Nephron (organoid): ENCODE measurements around the gene KIF26A.

Experiments used
- H3K27ac Mint-ChIP-seq, 3 experiments: 2 replicates each; pipeline ENCODE4 v1.8.0; 2020; ENCODE audit warnings: mixed read lengths in 3 of 3, mild to moderate bottlenecking in 2 of 3, moderate library complexity in 1 of 3
- H3K27me3 Mint-ChIP-seq: 2 replicates; pipeline ENCODE4 v1.8.0; 2021; ENCODE audit warnings: low read depth, mild to moderate bottlenecking, moderate library complexity, mixed read lengths
- H3K36me3 Mint-ChIP-seq: 2 replicates; pipeline ENCODE4 v1.8.0; 2020; ENCODE audit warnings: low read depth, mixed read lengths
- H3K4me1 Mint-ChIP-seq: 2 replicates; pipeline ENCODE4 v1.8.0; 2020; ENCODE audit warnings: mixed read lengths
- H3K4me3 Mint-ChIP-seq, 3 experiments: 2 replicates each; pipeline ENCODE4 v1.8.0; 2020; ENCODE audit warnings: mild to moderate bottlenecking in 3 of 3, mixed read lengths in 3 of 3, moderate library complexity in 2 of 3
- H3K9me3 Mint-ChIP-seq: 2 replicates; pipeline ENCODE4 v1.8.0; 2020; ENCODE audit warnings: mixed read lengths
- TF ChIP-seq, protein P1 (sequence below), 3 experiments: fragments of 200-600 bp; sonication (generic); IDR thresholded peaks; one replicate each; pipeline ENCODE4 v1.5.0; 2021; ENCODE audit warnings: antibody characterized with exemption in 3 of 3; ENCODE audit not compliant: unreplicated experiment in 3 of 3

Gene KIF26A

DNA sequence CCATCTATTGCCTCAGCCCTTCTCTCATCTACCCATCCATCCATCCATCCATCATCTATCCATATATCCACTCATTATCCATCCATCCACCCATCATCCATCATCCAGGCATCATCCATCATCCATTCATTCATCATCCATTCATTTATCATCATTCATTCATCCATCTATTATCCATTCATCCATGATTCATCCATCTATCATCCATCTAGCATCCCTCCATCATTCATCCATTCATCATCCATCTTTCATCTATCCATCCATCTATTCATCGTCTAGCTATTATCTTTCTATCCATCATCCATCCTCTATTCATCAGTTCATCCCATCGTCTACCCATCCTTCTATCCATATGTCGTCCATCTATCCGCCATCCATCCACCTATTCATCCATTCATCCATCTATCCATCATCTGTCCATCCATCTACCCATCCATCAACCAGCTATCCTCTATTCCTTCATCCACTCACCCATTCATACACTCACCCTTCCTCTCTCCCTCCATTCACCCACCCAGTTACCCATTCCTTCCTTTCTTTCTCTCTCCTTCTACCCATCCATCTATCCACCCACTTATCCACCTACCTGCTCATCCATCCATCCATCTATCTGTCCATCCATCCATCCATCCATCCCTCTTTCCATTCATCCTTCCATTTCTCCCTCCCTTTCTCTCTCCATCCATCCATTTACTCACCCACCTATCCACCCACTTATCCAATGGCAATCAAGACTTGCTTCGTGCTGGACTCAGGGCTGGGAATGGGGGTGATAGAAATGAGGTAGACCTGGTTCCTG is 59.3 kb downstream of the KIF26A start:
- Mint-ChIP-seq H3K4me1 (peaks cover 21% of the 10 kb centered on the region), H3K9me3 (no peaks in the 10 kb centered on the region), H3K27ac (no peak overlapping the region), H3K36me3 (no peaks in the 10 kb centered on the region), H3K27me3 (peaks cover 23% of the 10 kb centered on the region), H3K4me3 (no peak overlapping the region)
- TF ChIP-seq, protein P1, sequence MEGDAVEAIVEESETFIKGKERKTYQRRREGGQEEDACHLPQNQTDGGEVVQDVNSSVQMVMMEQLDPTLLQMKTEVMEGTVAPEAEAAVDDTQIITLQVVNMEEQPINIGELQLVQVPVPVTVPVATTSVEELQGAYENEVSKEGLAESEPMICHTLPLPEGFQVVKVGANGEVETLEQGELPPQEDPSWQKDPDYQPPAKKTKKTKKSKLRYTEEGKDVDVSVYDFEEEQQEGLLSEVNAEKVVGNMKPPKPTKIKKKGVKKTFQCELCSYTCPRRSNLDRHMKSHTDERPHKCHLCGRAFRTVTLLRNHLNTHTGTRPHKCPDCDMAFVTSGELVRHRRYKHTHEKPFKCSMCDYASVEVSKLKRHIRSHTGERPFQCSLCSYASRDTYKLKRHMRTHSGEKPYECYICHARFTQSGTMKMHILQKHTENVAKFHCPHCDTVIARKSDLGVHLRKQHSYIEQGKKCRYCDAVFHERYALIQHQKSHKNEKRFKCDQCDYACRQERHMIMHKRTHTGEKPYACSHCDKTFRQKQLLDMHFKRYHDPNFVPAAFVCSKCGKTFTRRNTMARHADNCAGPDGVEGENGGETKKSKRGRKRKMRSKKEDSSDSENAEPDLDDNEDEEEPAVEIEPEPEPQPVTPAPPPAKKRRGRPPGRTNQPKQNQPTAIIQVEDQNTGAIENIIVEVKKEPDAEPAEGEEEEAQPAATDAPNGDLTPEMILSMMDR (IDR thresholded peaks at IDR 0.05; ENCODE audit: unreplicated experiment in 3 of 3): no peak

DNA sequence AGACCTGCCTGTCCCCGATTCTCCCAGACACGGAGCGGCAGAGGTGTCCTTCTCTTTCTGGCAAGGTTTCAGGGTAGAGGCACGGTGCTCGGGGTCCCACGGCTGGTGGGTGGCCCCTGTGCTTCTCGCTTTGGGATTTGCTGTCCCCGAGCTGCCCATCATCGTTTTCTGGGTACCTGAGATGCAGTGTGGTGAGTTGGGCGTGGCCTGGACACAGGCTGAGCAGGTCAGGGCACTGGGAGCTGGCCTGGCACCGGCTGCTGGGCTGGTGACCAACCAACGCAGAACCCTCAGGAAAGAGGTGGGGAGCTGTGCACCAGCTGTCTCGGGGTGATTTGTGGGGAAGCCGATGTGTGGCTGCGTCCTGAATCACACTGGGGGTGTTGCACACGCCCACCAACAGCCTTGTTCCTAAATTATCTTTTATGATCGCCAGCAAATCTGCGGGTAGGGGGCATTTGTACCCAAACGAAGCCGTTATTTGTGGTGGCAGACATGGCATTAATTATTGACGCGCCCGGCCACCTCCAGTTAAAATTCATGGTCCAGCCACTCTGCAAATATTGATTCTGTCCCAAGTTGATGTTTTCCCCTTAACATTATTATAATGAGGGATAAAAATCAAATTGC is 61.0 kb downstream of the KIF26A start:
- TF ChIP-seq, protein P1 (IDR thresholded peaks at IDR 0.05; ENCODE audit: unreplicated experiment in 3 of 3): no peak
- Mint-ChIP-seq H3K9me3 (no peaks in the 10 kb centered on the region), H3K4me3 (no peak overlapping the region)

DNA sequence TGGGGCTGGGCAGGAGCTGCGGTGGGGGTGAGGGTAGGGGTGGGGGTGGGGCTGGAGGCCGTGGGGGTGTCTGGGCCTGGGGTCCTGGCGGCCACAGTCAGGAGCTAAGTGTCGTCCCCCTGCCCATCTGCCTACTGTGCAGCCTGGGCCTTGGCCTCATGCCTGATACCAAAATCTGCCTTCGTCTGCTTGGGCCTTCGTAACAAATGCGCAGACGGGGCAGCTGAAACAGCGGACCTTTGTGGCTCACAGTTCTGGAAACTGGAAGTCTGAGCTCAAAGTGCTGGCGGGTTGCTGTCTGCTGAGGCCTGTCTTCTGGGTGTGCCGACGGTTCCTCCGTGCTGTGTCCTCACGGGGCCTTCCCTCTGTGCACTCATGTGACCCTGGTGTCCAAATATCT is 61.7 kb downstream of the KIF26A start:
- Mint-ChIP-seq H3K36me3 (no peaks in the 10 kb centered on the region), H3K27ac (no peak overlapping the region), H3K27me3 (peaks cover 17% of the 10 kb centered on the region), H3K9me3 (no peaks in the 10 kb centered on the region), H3K4me1 (peaks cover 23% of the 10 kb centered on the region), H3K4me3 (no peak overlapping the region)
- TF ChIP-seq, protein P1 (IDR thresholded peaks at IDR 0.05; ENCODE audit: unreplicated experiment in 3 of 3): no peak

More for the DNA sequence above, 61.0 kb downstream of the KIF26A start:
- Mint-ChIP-seq H3K4me1 (peaks cover 23% of the 10 kb centered on the region), H3K27me3 (peaks cover 20% of the 10 kb centered on the region), H3K36me3 (no peaks in the 10 kb centered on the region), H3K27ac (no peak overlapping the region)

DNA sequence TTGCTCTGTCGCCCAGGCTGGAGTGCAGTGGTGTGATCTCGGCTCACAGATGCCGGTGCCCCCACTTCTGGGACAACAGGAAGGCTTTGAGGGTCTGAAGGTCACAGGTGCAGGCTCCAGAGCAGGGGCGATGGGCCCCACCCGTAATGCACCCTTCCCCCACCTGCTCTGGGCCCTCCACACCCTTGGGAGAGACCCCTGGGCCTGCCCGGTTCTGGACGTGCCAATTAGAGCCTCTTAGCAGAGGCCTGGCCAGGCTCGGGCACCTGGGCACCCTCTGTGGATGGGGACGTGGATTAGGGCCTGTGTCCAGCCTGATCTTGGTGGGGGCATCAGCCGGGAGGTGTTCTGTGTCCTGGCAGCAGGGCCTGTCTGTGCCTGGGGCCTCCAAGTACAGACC is 62.2 kb downstream of the KIF26A start:
- H3K9me3 Mint-ChIP-seq: no peaks in the 10 kb centered on the region
- H3K36me3 Mint-ChIP-seq: no peaks in the 10 kb centered on the region
- TF ChIP-seq, protein P1 (IDR thresholded peaks at IDR 0.05; ENCODE audit: unreplicated experiment in 3 of 3): no peak
- peaks cover 21% of the 10 kb centered on the region for H3K4me1 Mint-ChIP-seq
- H3K27ac Mint-ChIP-seq: no peak overlapping the region
- no peak overlapping the region for H3K4me3 Mint-ChIP-seq
- peaks cover 13% of the 10 kb centered on the region for H3K27me3 Mint-ChIP-seq

DNA sequence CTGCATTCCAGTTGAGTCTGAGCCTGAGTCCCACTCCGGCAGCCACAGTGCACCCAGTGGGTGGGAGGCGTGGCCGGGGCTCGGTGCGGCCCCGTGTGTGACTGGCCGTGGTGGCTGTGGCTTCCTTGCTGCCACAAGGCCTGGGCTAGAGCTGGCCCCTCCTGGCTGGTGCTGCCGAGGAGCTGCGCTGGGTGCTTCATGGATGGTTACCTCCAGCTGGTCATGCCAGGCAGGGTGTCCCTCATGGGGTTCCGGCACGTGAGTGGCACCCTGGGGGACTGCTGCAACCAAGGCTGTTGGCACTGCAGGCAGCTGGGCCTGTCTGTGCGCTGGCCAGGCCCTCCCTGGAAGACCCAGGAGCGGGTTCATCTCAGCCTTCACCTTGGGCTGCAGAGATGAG is 62.7 kb downstream of the KIF26A start:
- no peak overlapping the region for H3K27ac Mint-ChIP-seq
- H3K4me1 Mint-ChIP-seq: peaks cover 16% of the 10 kb centered on the region
- H3K36me3 Mint-ChIP-seq: no peaks in the 10 kb centered on the region
- no peak overlapping the region for H3K4me3 Mint-ChIP-seq
- no peaks in the 10 kb centered on the region for H3K9me3 Mint-ChIP-seq
- H3K27me3 Mint-ChIP-seq: peaks cover 8% of the 10 kb centered on the region
- TF ChIP-seq, protein P1 (IDR thresholded peaks at IDR 0.05; ENCODE audit: unreplicated experiment in 3 of 3): no peak
